Testis (tissue), 2 donors: Measurements from ENCODE around the gene ZNF488.

Source experiments
- POLR2A ChIP-seq: fragments of 450-650 bp; IDR thresholded peaks from one replicate; pipeline ENCODE4 v1.6.1; 2017; ENCODE audit warnings: antibody characterized with exemption, mild to moderate bottlenecking, moderate library complexity
- TF ChIP-seq, protein P1 (sequence below), 3 experiments: fragments of 450-650 bp in 2 of 3; fragments of 200-600 bp in 1 of 3; sonication (generic) in 1 of 3; IDR thresholded peaks; one replicate each; pipeline ENCODE4 v1.5.1; 2016 to 2019; ENCODE audit warnings: antibody characterized with exemption in 3 of 3, mild to moderate bottlenecking in 2 of 3, moderate library complexity in 1 of 3

DNA sequence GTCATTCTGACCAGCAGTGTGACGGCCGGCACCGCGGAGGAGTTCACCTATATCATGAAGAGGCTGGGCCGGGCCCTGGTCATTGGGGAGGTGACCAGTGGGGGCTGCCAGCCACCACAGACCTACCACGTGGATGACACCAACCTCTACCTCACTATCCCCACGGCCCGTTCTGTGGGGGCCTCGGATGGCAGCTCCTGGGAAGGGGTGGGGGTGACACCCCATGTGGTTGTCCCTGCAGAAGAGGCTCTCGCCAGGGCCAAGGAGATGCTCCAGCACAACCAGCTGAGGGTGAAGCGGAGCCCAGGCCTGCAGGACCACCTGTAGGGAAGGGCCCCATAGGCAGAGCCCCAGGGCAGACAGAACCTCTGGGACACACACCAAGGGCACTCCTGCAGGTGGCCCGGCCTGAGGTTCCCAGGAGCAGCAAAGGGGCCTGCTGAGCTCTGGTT lies 26.9 kb downstream of the ZNF488 start:
- TF ChIP-seq, protein P1, sequence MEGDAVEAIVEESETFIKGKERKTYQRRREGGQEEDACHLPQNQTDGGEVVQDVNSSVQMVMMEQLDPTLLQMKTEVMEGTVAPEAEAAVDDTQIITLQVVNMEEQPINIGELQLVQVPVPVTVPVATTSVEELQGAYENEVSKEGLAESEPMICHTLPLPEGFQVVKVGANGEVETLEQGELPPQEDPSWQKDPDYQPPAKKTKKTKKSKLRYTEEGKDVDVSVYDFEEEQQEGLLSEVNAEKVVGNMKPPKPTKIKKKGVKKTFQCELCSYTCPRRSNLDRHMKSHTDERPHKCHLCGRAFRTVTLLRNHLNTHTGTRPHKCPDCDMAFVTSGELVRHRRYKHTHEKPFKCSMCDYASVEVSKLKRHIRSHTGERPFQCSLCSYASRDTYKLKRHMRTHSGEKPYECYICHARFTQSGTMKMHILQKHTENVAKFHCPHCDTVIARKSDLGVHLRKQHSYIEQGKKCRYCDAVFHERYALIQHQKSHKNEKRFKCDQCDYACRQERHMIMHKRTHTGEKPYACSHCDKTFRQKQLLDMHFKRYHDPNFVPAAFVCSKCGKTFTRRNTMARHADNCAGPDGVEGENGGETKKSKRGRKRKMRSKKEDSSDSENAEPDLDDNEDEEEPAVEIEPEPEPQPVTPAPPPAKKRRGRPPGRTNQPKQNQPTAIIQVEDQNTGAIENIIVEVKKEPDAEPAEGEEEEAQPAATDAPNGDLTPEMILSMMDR (IDR thresholded peaks at IDR 0.05) = no peak
- no peak for TF ChIP-seq POLR2A
